Liver (tissue), 3 donors: Measurements from ENCODE around the gene SNX10.

Experiments used
- ATF3 ChIP-seq: IDR thresholded peaks from 2 replicates; pipeline ENCODE4 v1.6.1; 2016; ENCODE audit warnings: antibody characterized with exemption
- CTCF ChIP-seq: fragments of 150-350 bp; IDR thresholded peaks from 2 replicates; pipeline ENCODE4 v1.5.1; 2017; ENCODE audit warnings: improper control_type of control experiment, low read depth, low read length; ENCODE audit not compliant: missing input control
- GABPA ChIP-seq, 2 donors: IDR thresholded peaks in 1 of 2; conservative IDR thresholded peaks in 1 of 2; 2 replicates each; pipeline ENCODE4 v1.6.1; 2016; ENCODE audit warnings: antibody characterized with exemption in 2 of 2, mild to moderate bottlenecking in 1 of 2, moderate library complexity in 1 of 2
- MAX ChIP-seq: IDR thresholded peaks from 2 replicates; pipeline ENCODE4 v1.6.1; 2016; ENCODE audit warnings: antibody characterized with exemption
- REST ChIP-seq: IDR thresholded peaks from 2 replicates; pipeline ENCODE4 v1.6.1; 2016; ENCODE audit warnings: antibody characterized with exemption, mild to moderate bottlenecking
- YY1 ChIP-seq: IDR thresholded peaks from 2 replicates; pipeline ENCODE4 v1.6.1; 2016; ENCODE audit warnings: antibody characterized with exemption, mild to moderate bottlenecking
- donor health status: healthy.
- donor health status: healthy.

GRCh38 chr7:26328498-26329390 lies 37.1 kb downstream of the SNX10 start:
- TF ChIP-seq MAX, result no peak
- TF ChIP-seq REST, result no peak
- TF ChIP-seq CTCF, result no peak
- TF ChIP-seq YY1, result no peak
- no peak for TF ChIP-seq GABPA (IDR thresholded peaks at IDR 0.05 in 1 of 2, conservative IDR thresholded peaks at IDR 0.05 in 1 of 2)
- no peak for TF ChIP-seq ATF3
